ENCODE data around the gene RHEB.

The RHEB gene

GRCh38 chr7:151519765-151520418 lies at the start of gene RHEB:
Gene RHEB, minus strand, starts transcription at chr7:151519895. Its CDS starts 384 bp downstream, at chr7:151519511.
- H3K36me3 ChIP-seq (ENCODE audit: insufficient read depth, low read length) = no peaks in the 10 kb centered on the region; the same call in 1 of the 2 replicates
- peaks cover 6% of the 10 kb centered on the region; the same call in 1 of the 2 replicates for H3K4me1 ChIP-seq (ENCODE audit: insufficient read depth, low read length)
- H3K9ac ChIP-seq (ENCODE audit: low read depth, low read length) = peak within 1 kb of the TSS; percentile 92
- no peaks in the 10 kb centered on the region for H3K9me3 ChIP-seq (ENCODE audit: control insufficient read depth, insufficient read depth, low read length)

- H3K9me3 ChIP-seq (ENCODE audit: control insufficient read depth, insufficient read depth, low read length) = no peaks in the 10 kb centered on the region
- no peak overlapping the region for H3K9ac ChIP-seq (ENCODE audit: low read depth, low read length)
- H3K4me1 ChIP-seq (ENCODE audit: insufficient read depth, low read length) = no peaks in the 10 kb centered on the region
- peaks cover 4% of the 10 kb centered on the region for H3K36me3 ChIP-seq (ENCODE audit: insufficient read depth, low read length)
These were observed 47.2 kb upstream of the RHEB start for GRCh38 chr7:151566897-151567320.

- Histone ChIP-seq H3K36me3 (ENCODE audit: insufficient read depth, low read length) (peaks cover 4% of the 10 kb centered on the region), H3K4me1 (ENCODE audit: insufficient read depth, low read length) (no peaks in the 10 kb centered on the region)
These were observed 45.8 kb upstream of the RHEB start for GRCh38 chr7:151565541-151565940.

GRCh38 chr7:151560243-151560642 lies 40.5 kb upstream of the RHEB start:
- Histone ChIP-seq H3K9me3 (ENCODE audit: control insufficient read depth, insufficient read depth, low read length) (no peaks in the 10 kb centered on the region), H3K36me3 (ENCODE audit: insufficient read depth, low read length) (peaks cover 4% of the 10 kb centered on the region; the same call in 1 of the 2 replicates), H3K4me1 (ENCODE audit: insufficient read depth, low read length) (no peaks in the 10 kb centered on the region), H3K9ac (ENCODE audit: low read depth, low read length) (no peak overlapping the region)

More at GRCh38 chr7:151565541-151565940, 45.8 kb upstream of the RHEB start:
- Histone ChIP-seq H3K9ac (ENCODE audit: low read depth, low read length) (no peak overlapping the region), H3K9me3 (ENCODE audit: control insufficient read depth, insufficient read depth, low read length) (no peaks in the 10 kb centered on the region)

- no peak overlapping the region for H3K9ac ChIP-seq (ENCODE audit: low read depth, low read length)
These were observed 40.0 kb upstream of the RHEB start for GRCh38 chr7:151559557-151560183.

GRCh38 chr7:151558575-151558974 lies 38.9 kb upstream of the RHEB start:
- Histone ChIP-seq H3K9ac (ENCODE audit: low read depth, low read length) (no peak overlapping the region), H3K36me3 (ENCODE audit: insufficient read depth, low read length) (peaks cover 4% of the 10 kb centered on the region; the same call in 1 of the 2 replicates), H3K4me1 (ENCODE audit: insufficient read depth, low read length) (no peaks in the 10 kb centered on the region)

More at GRCh38 chr7:151559557-151560183, 40.0 kb upstream of the RHEB start:
- H3K4me1 ChIP-seq (ENCODE audit: insufficient read depth, low read length) = no peaks in the 10 kb centered on the region
- no peaks in the 10 kb centered on the region for H3K9me3 ChIP-seq (ENCODE audit: control insufficient read depth, insufficient read depth, low read length)
- H3K36me3 ChIP-seq (ENCODE audit: insufficient read depth, low read length) = peaks cover 4% of the 10 kb centered on the region; the same call in 1 of the 2 replicates

GRCh38 chr7:151556592-151556991 lies 36.9 kb upstream of the RHEB start:
- no peak overlapping the region for H3K9ac ChIP-seq (ENCODE audit: low read depth, low read length)
- H3K9me3 ChIP-seq (ENCODE audit: control insufficient read depth, insufficient read depth, low read length) = no peaks in the 10 kb centered on the region
- H3K4me1 ChIP-seq (ENCODE audit: insufficient read depth, low read length) = no peaks in the 10 kb centered on the region
- H3K36me3 ChIP-seq (ENCODE audit: insufficient read depth, low read length) = no peaks in the 10 kb centered on the region

More at GRCh38 chr7:151558575-151558974, 38.9 kb upstream of the RHEB start:
- H3K9me3 ChIP-seq (ENCODE audit: control insufficient read depth, insufficient read depth, low read length) = no peaks in the 10 kb centered on the region

- no peaks in the 10 kb centered on the region for H3K36me3 ChIP-seq (ENCODE audit: insufficient read depth, low read length)
- H3K9ac ChIP-seq (ENCODE audit: low read depth, low read length) = no peak overlapping the region
- H3K9me3 ChIP-seq (ENCODE audit: control insufficient read depth, insufficient read depth, low read length) = no peaks in the 10 kb centered on the region
- no peaks in the 10 kb centered on the region for H3K4me1 ChIP-seq (ENCODE audit: insufficient read depth, low read length)
These were observed 33.7 kb upstream of the RHEB start for GRCh38 chr7:151553356-151553755.

GRCh38 chr7:151552352-151553028 lies 32.8 kb upstream of the RHEB start:
- H3K4me1 ChIP-seq (ENCODE audit: insufficient read depth, low read length) = no peaks in the 10 kb centered on the region

GRCh38 chr7:151551820-151552219 lies 32.1 kb upstream of the RHEB start:
- Histone ChIP-seq H3K4me1 (ENCODE audit: insufficient read depth, low read length) (no peaks in the 10 kb centered on the region), H3K9ac (ENCODE audit: low read depth, low read length) (no peak overlapping the region), H3K9me3 (ENCODE audit: control insufficient read depth, insufficient read depth, low read length) (no peaks in the 10 kb centered on the region), H3K36me3 (ENCODE audit: insufficient read depth, low read length) (no peaks in the 10 kb centered on the region)

More at GRCh38 chr7:151552352-151553028, 32.8 kb upstream of the RHEB start:
- H3K9me3 ChIP-seq (ENCODE audit: control insufficient read depth, insufficient read depth, low read length) = no peaks in the 10 kb centered on the region
- no peak overlapping the region for H3K9ac ChIP-seq (ENCODE audit: low read depth, low read length)
- no peaks in the 10 kb centered on the region for H3K36me3 ChIP-seq (ENCODE audit: insufficient read depth, low read length)

- Histone ChIP-seq H3K36me3 (ENCODE audit: insufficient read depth, low read length) (no peaks in the 10 kb centered on the region), H3K4me1 (ENCODE audit: insufficient read depth, low read length) (no peaks in the 10 kb centered on the region), H3K9me3 (ENCODE audit: control insufficient read depth, insufficient read depth, low read length) (no peaks in the 10 kb centered on the region)
These were observed 31.1 kb upstream of the RHEB start for GRCh38 chr7:151550656-151551286.

GRCh38 chr7:151549644-151550043 lies 29.9 kb upstream of the RHEB start:
- no peaks in the 10 kb centered on the region for H3K4me1 ChIP-seq (ENCODE audit: insufficient read depth, low read length)
- H3K36me3 ChIP-seq (ENCODE audit: insufficient read depth, low read length) = no peaks in the 10 kb centered on the region
- no peak overlapping the region for H3K9ac ChIP-seq (ENCODE audit: low read depth, low read length)
- no peaks in the 10 kb centered on the region for H3K9me3 ChIP-seq (ENCODE audit: control insufficient read depth, insufficient read depth, low read length)

More at GRCh38 chr7:151550656-151551286, 31.1 kb upstream of the RHEB start:
- H3K9ac ChIP-seq (ENCODE audit: low read depth, low read length) = no peak overlapping the region

GRCh38 chr7:151549083-151549482 lies 29.4 kb upstream of the RHEB start:
- Histone ChIP-seq H3K4me1 (ENCODE audit: insufficient read depth, low read length) (no peaks in the 10 kb centered on the region), H3K9me3 (ENCODE audit: control insufficient read depth, insufficient read depth, low read length) (no peaks in the 10 kb centered on the region), H3K36me3 (ENCODE audit: insufficient read depth, low read length) (no peaks in the 10 kb centered on the region), H3K9ac (ENCODE audit: low read depth, low read length) (no peak overlapping the region)

- Histone ChIP-seq H3K9me3 (ENCODE audit: control insufficient read depth, insufficient read depth, low read length) (no peaks in the 10 kb centered on the region), H3K9ac (ENCODE audit: low read depth, low read length) (no peak overlapping the region), H3K4me1 (ENCODE audit: insufficient read depth, low read length) (no peaks in the 10 kb centered on the region), H3K36me3 (ENCODE audit: insufficient read depth, low read length) (no peaks in the 10 kb centered on the region)
These were observed 24.5 kb upstream of the RHEB start for GRCh38 chr7:151544183-151544582.
